ENCODE data around the gene SLC12A2.

Gene SLC12A2

DNA sequence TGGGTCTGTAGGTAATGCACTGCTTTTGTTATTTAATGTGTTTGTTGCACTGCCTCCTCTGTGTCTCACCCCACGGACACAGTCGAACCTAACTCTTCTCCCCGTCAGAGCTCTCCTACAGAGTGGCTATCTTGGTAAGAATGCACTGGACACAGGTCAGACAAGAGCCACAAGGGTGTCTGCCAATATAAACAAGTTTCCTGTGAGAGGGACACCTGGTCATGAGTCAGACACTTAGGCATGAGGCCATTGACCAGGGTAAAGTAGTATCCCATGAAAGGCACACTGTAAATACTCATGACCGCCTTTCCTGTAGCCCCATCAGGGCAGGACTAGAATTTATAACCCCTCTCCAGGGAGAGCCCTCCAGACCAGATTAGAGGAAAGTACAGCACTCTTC, 115.5 kb downstream of the SLC12A2 start:
- TF ChIP-seq, protein P1, sequence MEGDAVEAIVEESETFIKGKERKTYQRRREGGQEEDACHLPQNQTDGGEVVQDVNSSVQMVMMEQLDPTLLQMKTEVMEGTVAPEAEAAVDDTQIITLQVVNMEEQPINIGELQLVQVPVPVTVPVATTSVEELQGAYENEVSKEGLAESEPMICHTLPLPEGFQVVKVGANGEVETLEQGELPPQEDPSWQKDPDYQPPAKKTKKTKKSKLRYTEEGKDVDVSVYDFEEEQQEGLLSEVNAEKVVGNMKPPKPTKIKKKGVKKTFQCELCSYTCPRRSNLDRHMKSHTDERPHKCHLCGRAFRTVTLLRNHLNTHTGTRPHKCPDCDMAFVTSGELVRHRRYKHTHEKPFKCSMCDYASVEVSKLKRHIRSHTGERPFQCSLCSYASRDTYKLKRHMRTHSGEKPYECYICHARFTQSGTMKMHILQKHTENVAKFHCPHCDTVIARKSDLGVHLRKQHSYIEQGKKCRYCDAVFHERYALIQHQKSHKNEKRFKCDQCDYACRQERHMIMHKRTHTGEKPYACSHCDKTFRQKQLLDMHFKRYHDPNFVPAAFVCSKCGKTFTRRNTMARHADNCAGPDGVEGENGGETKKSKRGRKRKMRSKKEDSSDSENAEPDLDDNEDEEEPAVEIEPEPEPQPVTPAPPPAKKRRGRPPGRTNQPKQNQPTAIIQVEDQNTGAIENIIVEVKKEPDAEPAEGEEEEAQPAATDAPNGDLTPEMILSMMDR (IDR thresholded peaks at IDR 0.05): no peak
- Histone ChIP-seq H3K27ac (no peak overlapping the region), H3K4me3 (no peak overlapping the region)
- DNase-seq (ENCODE audit: low spot score): no peak

DNA sequence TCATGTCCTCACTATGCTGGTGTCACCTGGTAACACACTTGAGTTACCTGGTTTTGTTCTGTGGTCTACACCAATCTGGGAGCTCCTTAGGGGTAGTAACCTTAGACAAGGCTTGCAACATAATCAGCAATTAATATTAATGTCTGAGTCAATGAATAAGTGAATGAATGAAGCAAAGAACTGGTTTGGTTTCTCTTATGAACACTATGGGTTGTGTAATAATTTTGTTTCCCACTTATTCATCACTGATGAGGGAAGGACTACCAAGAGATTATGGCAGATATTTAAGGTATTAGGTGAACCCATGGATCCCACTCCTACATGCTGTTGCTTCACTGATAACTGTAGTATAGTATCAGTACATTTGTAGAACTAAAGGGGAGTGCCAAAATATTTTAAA, 116.0 kb downstream of the SLC12A2 start:
- DNase-seq (ENCODE audit: low spot score): no peak
- Histone ChIP-seq H3K4me3 (no peak overlapping the region), H3K27ac (no peak overlapping the region)
- TF ChIP-seq, protein P1 (IDR thresholded peaks at IDR 0.05): no peak

DNA sequence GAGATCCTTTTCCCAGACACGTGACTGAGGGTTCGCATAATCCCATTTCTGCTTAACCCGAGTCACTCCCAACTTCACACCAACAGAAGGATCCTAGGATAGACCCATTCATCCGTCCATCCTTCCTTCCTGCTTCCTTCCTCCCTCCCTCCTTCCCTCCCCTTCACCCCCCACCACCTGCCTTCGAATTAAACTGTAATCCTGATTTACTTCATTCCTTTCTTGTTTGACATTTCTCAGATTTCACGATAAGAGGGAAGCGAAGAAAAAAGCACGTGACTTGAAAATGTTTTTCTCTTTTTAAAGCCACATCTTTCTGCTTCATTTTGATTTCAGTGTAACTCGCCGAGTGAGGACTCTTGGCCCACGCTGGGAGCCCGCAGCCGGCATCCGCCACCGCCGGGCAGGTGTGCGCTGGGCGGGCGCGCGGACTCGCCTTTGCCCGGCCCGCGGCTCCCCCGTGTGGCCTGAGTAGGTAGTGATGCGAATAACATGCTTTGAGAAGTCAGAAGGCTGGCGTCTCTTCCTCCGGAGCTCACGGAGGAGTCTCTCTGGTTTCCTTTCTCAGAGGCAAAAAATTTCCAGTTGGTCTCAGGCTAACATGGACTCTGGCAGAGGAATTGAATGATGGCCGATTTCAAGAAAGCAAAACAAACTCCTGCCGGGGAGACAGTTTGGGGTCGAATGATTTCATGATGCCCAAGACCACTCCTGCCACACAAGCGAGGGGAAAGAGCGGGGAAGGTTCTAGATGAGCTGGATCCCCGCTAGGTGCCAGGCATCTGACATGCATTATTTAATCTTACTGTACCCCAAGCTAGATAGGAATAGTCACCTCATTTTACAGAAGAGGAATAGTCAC, 117.7 kb downstream of the SLC12A2 start:
- DNase-seq (ENCODE audit: low spot score): no peak
- TF ChIP-seq, protein P1 (IDR thresholded peaks at IDR 0.05): peak; percentile 91
- no peak overlapping the region for H3K27ac ChIP-seq
- peak overlapping the region; percentile 49 for H3K4me3 ChIP-seq

DNA sequence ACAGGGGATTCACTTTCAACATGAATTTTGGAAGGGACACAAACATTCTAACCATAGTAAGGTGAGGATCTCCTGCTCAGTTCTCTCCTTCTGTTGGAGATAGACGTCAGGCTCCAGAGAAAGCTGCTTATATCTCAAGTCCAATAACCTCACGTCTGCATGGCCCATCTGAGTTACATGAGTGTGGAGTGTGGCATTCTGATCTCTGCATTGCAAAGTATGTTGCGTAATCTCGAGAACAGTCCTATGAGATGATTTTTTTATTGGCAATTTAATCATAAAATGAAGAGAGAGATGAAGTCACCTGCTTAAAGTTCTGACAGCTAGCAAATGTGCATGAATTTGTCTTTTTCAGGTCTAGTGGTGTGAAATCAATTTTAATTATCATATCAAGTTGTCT, 118.8 kb downstream of the SLC12A2 start:
- Histone ChIP-seq H3K4me3 (no peak overlapping the region), H3K27ac (no peak overlapping the region)
- DNase-seq (ENCODE audit: low spot score): no peak
- TF ChIP-seq, protein P1 (IDR thresholded peaks at IDR 0.05): no peak

DNA sequence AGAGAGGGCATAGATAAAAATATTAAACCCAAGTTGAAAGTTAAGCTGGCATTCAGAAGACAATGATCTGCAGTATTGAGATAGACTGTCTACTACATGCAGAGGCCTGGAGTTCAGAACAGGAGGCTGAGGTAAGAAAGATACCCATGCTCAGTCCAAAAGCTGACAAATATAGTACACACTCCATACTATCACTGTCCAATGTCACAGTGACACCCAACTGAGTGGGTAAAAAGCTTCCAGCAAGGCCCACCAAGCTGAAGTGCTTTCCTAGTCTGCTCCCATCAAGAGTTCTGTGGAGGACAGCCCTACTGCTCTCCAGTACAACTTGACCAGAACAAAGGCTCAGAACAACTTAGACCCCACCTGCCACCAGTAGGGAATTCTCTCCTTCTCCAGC, 124.9 kb downstream of the SLC12A2 start:
- Histone ChIP-seq H3K27ac (no peak overlapping the region), H3K4me3 (no peak overlapping the region)
- no peak for DNase-seq (ENCODE audit: low spot score)
- TF ChIP-seq, protein P1 (IDR thresholded peaks at IDR 0.05): no peak

DNA sequence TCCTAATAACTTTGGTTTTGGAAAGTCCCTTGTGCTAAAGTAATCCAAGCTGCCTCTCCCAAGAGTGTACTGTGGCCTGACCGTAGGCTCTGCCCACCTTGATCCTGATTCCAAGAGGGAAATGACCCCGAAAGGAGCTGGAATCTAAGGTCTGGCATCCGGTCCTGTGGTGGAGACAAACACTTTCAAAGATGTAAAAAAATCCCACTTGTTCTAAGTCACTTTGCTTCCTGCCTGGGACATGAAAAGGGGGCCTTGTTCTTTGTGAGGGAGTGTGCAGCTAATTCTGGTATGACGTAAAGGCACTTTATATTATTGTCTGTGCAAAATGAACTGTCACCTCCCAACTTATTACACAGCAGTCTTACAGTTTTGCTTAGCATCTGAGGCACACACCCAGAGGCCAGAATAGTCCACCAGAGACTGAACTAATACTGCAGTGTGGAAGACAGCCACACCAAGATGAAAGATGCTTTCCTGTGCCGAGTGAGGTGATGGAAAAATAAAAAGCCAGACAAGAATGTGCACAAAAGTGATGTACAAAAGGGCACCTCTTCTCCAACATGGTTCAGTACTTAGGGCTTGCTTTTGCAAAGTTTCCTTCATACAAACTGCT, 128.7 kb downstream of the SLC12A2 start:
- TF ChIP-seq, protein P1 (IDR thresholded peaks at IDR 0.05): no peak
- Histone ChIP-seq H3K4me3 (no peak overlapping the region), H3K27ac (no peak overlapping the region)
- no peak for DNase-seq (ENCODE audit: low spot score)

DNA sequence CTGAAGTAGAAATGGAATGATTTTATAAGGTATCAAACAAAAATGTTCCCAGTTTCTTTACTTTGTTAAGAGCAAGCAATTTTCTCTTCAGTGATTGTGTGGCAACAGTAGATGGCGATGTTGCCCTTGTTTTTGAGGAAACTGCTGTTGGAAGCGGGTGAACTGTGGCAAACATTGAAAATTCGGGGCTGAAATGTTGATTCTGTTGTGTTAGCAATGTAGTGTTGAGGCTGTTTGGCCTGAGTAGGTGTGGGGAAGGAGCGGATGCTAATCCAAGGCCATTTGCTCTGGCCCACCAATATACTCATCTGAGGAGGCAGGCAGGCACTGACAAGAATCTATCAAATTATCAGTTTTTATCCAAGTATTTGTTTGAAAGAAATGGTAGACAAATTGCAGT, 129.8 kb downstream of the SLC12A2 start:
- DNase-seq (ENCODE audit: low spot score): no peak
- TF ChIP-seq, protein P1 (IDR thresholded peaks at IDR 0.05): peak; percentile 20
- no peak overlapping the region for H3K27ac ChIP-seq
- H3K4me3 ChIP-seq: no peak overlapping the region
